Common myeloid progenitor, CD34-positive (primary cell): ENCODE results near the gene OR51S1.
"Not testable (repeated sequence)": the region's sequence is repeated elsewhere in the genome, so short reads cannot be mapped to it uniquely, and the experiment has no call there.

Experiments used
- CTCF ChIA-PET: fragments of 350-600 bp; sonication (Branson Sonifier 250); formaldehyde crosslinking; loops from one replicate; lab custom pipeline; 2021; ENCODE audit warnings: antibody characterized with exemption; lab: Charles Lee
- POLR2A ChIA-PET: fragments of 350-600 bp; sonication (Branson Sonifier 250); formaldehyde crosslinking; loops from one replicate; lab custom pipeline; 2021; ENCODE audit warnings: antibody characterized with exemption; lab: Charles Lee
- DNase-seq, 3 donors: peaks; one replicate each; pipeline versions ENCODE4 v3.0.0 to v3.0.0-alpha.2; 2013
- H3K27ac ChIP-seq, 2 experiments: 1 replicate in 1 of 2; 2 replicates in 1 of 2; pipeline ENCODE4 v1.7.0; 2013; ENCODE audit warnings: inconsistent platforms in 2 of 2, low read length in 2 of 2, mild to moderate bottlenecking in 2 of 2, low read depth in 1 of 2, moderate library complexity in 1 of 2; ENCODE audit not compliant: severe bottlenecking in 2 of 2, insufficient read depth in 1 of 2, poor library complexity in 1 of 2
- H3K27me3 ChIP-seq, 5 experiments: replicated peaks in 2 of 5; 1 replicate in 3 of 5; 2 replicates in 2 of 5; pipeline versions ENCODE4 v1.6.1 to v1.7.0; 2013; ENCODE audit warnings: low read length in 4 of 5, mild to moderate bottlenecking in 2 of 5, moderate library complexity in 2 of 5, inconsistent platforms in 1 of 5; ENCODE audit not compliant: insufficient read depth in 5 of 5, control insufficient read depth in 4 of 5
- H3K36me3 ChIP-seq, 4 experiments: 1 replicate in 2 of 4; 2 replicates in 2 of 4; pipeline versions ENCODE4 v1.6.1 to v1.7.0; 2013; ENCODE audit warnings: low read length in 3 of 4, control low read depth in 1 of 4, mild to moderate bottlenecking in 1 of 4; ENCODE audit not compliant: control insufficient read depth in 4 of 4, insufficient read depth in 4 of 4
- H3K4me1 ChIP-seq, 4 experiments: 1 replicate in 3 of 4; 2 replicates in 1 of 4; pipeline versions ENCODE4 v1.6.1 to v1.7.1; 2013; ENCODE audit warnings: low read length in 3 of 4, mild to moderate bottlenecking in 3 of 4, control low read depth in 1 of 4, inconsistent platforms in 1 of 4, moderate library complexity in 1 of 4; ENCODE audit not compliant: control insufficient read depth in 4 of 4, insufficient read depth in 4 of 4; ENCODE audit errors: control extremely low read depth in 1 of 4
- H3K4me3 ChIP-seq, 7 experiments: 1 replicate in 4 of 7; 2 replicates in 3 of 7; pipeline versions ENCODE4 v1.5.1 to v1.7.0; 2013; ENCODE audit warnings: mild to moderate bottlenecking in 7 of 7, low read length in 6 of 7, moderate library complexity in 6 of 7, inconsistent platforms in 2 of 7, low read depth in 2 of 7, control low read depth in 1 of 7; ENCODE audit not compliant: insufficient read depth in 4 of 7, control insufficient read depth in 1 of 7; ENCODE audit errors: extremely low read depth in 1 of 7
- H3K9me3 ChIP-seq, 5 experiments: 1 replicate in 4 of 5; 2 replicates in 1 of 5; pipeline versions ENCODE4 v1.6.1 to v1.7.1; 2013; ENCODE audit warnings: low read length in 4 of 5, mild to moderate bottlenecking in 2 of 5, inconsistent platforms in 1 of 5, low read depth in 1 of 5, moderate library complexity in 1 of 5; ENCODE audit not compliant: control insufficient read depth in 4 of 5, insufficient read depth in 2 of 5; ENCODE audit errors: control extremely low read depth in 1 of 5
- WGBS: methylation state at CpG from one replicate; pipeline ENCODE4 v1.1.5; 2013; ENCODE audit not compliant: insufficient coverage; 5-methylcytosine and 5-hydroxymethylcytosine counted together

Gene OR51S1

GRCh38 chr11:4808476-4808875 is 40.5 kb downstream of the OR51S1 start:
- ChIA-PET POLR2A (no interaction called here), CTCF (no interaction called here)
- 88% methylated on average over 1 of the region's 1 CpG for WGBS

GRCh38 chr11:4804280-4804679 is 44.7 kb downstream of the OR51S1 start, which contains the start of gene OR52R1:
TSS of gene OR52R1 (minus strand) at chr11:4804380. CDS start at chr11:4804380, 0 bp downstream.
- no peaks in the 10 kb centered on the region for H3K27me3 ChIP-seq
- no peaks in the 10 kb centered on the region for H3K4me1 ChIP-seq
- DNase-seq: no peak
- no peak within 1 kb of the TSS for H3K27ac ChIP-seq
- POLR2A ChIA-PET: no interaction called here
- CTCF ChIA-PET: no interaction called here
- H3K9me3 ChIP-seq: no peaks in the 10 kb centered on the region
- no peaks in the 10 kb centered on the region for H3K36me3 ChIP-seq
- H3K4me3 ChIP-seq: no peak within 1 kb of the TSS
- WGBS: 100% methylated on average over 1 of the region's 3 CpGs

More at GRCh38 chr11:4808476-4808875, 40.5 kb downstream of the OR51S1 start:
- Histone ChIP-seq H3K36me3 (no peaks in the 10 kb centered on the region), H3K27me3 (no peaks in the 10 kb centered on the region), H3K9me3 (no peaks in the 10 kb centered on the region), H3K27ac (no peak overlapping the region), H3K4me3 (no peak overlapping the region), H3K4me1 (no peaks in the 10 kb centered on the region)
- DNase-seq: no peak

GRCh38 chr11:4801316-4801715 is 47.7 kb downstream of the OR51S1 start:
- H3K9me3 ChIP-seq, H3K27ac ChIP-seq, CTCF ChIA-PET, H3K27me3 ChIP-seq, DNase-seq, POLR2A ChIA-PET, H3K4me1 ChIP-seq, H3K4me3 ChIP-seq, H3K36me3 ChIP-seq: not testable (repeated sequence)
- WGBS: 93% methylated on average over 4 of the region's 5 CpGs

GRCh38 chr11:4798427-4799183 is 50.4 kb downstream of the OR51S1 start:
- H3K36me3 ChIP-seq: no peaks in the 10 kb centered on the region
- H3K9me3 ChIP-seq: no peaks in the 10 kb centered on the region
- ChIA-PET CTCF (interaction anchor here (0.6 kb wide), 1 partner anchor 930 kb away, joined by 3 read pairs; no protein-coding TSS in a partner anchor), POLR2A (no interaction called here)
- H3K4me3 ChIP-seq: no peak overlapping the region
- no peaks in the 10 kb centered on the region for H3K4me1 ChIP-seq
- H3K27ac ChIP-seq: no peak overlapping the region
- H3K27me3 ChIP-seq: no peaks in the 10 kb centered on the region
- no peak for DNase-seq
- WGBS: 100% methylated on average over 3 of the region's 6 CpGs
